GM21515 (cell line): ENCODE results near the gene SESN1.

Experiments
- ATAC-seq: cut with Tn5 transposase; IDR thresholded peaks from one replicate; pipeline ENCODE4 v1.9.1; 2021; ENCODE audit not compliant: unreplicated experiment

Gene SESN1

GRCh38 chr6:108966855-108967755 is 127.5 kb downstream of the SESN1 start:
- ATAC-seq: no peak

- ATAC-seq: no peak
These were observed 128.4 kb downstream of the SESN1 start for GRCh38 chr6:108966251-108966650.

- no peak for ATAC-seq
These were observed 132.7 kb downstream of the SESN1 start for GRCh38 chr6:108961985-108962384.

- no peak for ATAC-seq
These were observed 133.6 kb downstream of the SESN1 start for GRCh38 chr6:108961077-108961476.

DNA sequence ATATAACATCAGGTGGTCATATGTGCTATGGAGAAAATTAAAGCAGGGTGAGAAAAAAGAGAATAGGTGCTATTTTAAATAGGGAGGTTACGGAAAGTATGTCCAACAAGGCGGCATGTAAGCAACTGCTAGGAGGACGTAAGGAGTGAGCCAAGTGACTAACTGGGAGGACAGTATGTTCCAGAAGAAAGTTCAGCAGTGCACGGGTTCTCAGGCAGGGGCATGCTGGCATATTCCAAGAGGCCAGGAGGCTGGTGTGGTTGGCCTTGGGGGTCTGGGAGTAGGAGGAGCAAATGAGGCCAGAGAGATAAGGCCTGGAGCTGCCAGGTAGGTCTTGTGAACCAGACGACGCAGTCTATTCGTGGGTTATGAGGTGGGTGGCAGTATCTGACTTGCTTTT is 134.0 kb downstream of the SESN1 start:
- no peak for ATAC-seq

DNA sequence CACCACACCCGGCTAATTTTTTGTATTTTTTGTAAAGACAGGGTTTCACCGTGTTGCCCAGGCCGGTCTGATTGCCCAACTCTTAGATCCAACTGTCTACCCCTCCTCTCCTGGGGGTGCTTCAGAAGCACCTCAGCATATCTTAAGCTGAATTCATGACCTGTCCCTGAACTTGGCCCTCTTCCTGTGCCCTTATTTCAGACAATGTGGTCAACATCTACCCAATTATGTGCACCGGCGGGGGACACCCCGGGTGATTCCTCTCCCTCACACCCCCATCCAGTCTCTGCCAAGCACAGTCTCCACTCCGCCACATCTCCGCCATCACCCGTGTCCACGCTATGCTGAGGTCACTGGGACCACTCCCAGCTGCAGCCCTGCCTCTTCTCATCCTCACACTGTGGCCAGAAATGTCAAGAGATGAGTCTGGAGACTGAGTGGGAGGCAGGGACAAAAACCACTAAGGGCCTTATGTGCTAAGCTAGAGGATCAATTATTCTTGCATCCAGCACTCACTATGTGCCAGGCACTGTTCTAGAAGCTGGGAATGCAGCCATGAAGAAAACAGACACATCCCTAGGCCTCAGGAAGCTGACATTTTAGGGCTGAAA is 134.6 kb downstream of the SESN1 start:
- ATAC-seq: no peak

DNA sequence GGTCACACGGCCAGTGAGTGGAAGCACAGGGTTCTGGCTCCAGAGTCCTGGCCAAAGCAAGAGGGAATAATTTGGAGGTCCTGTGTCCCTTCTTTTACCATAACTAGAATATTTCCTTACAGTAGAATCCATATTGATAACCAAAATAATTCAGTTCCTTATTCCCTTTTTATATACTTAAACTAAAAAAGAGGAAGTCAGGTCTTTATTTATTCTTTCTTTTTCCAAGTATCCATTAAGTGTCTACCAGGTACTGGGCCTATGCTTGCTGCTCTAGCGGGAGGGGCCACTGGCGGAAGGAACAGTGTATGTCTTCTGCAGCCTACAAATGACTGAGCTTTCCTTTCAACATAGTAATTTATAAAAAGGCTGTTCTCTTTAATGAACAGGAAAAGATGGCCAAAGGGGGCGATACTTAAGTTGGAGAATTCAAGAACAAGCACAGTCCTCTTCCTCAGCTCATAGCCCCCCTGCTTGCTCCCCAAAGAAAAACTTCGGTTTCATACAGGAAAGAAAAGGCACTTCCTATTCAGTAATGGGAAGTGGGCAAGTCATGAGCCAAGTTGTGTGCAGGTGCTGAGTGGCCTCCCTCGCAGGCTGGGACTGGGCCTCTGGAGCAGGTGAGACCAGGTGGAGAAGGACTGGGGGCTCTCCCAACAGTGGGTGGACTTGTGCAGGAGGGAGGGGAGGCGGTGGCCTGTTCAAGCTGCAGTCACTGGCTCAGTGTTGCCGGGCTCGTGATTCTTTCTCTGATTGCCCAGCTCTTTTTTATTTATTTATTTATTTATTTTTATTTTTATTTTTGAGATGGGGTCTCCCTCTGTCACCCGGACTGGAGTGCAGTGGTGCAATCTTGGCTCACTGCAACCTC is 135.5 kb downstream of the SESN1 start:
- ATAC-seq: no peak

DNA sequence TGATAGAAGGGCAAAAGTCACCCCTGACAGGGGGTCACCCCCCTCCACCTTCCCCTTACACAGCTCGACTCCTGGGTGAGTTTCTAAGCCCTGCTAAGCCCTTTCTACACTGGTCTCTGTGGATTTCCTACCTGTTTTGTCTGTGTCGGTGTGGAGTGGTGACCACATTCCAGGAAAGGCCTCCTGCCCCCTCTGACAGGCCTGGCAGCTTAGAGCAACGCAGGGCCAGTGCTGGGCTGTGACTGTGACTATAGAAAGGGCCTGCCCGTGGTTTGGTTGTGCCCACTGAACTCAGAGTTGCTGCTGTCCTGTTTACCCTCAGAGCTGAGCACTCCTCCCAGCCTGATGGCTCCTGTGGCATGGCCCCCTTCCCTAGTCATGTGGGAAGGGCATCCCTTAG is 137.4 kb downstream of the SESN1 start:
- no peak for ATAC-seq

GRCh38 chr6:108955329-108955949 is 139.2 kb downstream of the SESN1 start:
- no peak for ATAC-seq

- ATAC-seq: no peak
These were observed 141.0 kb downstream of the SESN1 start for GRCh38 chr6:108953681-108954080.

- no peak for ATAC-seq
These were observed 141.7 kb downstream of the SESN1 start for GRCh38 chr6:108952776-108953486.

DNA sequence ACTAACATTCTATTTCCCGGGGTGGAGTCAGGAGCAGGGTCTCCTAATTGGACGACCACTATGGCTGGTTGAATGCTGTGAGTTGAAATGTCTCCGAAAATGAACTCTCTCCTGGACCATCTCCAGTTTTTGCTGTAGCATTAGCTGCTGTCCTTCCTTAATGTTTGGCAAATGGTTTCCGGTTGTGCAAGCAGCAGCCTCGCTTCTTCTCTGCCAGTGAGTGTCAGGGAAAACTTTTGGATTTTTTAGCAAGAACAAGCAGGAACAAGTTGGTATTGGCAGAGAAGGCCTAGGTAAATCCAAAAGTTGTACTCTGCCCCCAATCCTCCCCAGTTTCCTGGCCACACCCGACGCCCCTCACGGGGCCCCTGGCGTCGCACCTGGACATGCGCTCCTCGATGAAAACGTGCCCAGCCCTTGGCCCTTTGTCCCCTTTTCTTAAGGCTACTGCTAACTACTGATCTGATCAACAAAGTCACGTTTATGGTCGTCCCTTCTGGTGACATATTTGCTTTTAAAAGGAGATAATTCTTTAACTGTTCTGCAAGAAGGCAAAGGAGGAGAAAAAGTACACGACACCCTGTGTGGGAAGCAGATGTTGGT is 143.2 kb downstream of the SESN1 start:
- no peak for ATAC-seq

DNA sequence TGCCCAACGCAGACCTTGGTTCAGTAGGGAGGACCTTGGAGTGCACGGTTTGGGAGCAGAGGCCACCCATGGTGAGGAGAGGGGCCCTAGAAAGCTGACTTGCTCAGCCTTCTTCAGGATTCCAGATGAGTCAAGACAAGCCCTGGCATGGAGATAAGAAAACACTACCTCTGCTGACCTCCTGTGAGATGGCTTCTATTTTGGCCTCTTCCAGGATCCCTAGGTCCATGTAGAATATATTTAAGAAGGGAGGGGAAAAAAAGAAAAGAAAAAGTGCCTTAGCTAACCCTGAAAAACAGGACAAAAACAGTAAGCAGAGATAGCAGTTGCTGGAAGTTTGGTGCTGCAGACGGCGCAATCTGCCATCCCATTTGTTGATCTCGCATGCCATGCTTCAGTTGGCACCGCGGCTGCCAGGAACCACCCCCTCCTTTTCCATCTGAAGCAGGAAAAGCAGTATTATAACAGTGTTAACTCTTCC is 146.4 kb downstream of the SESN1 start:
- no peak for ATAC-seq

DNA sequence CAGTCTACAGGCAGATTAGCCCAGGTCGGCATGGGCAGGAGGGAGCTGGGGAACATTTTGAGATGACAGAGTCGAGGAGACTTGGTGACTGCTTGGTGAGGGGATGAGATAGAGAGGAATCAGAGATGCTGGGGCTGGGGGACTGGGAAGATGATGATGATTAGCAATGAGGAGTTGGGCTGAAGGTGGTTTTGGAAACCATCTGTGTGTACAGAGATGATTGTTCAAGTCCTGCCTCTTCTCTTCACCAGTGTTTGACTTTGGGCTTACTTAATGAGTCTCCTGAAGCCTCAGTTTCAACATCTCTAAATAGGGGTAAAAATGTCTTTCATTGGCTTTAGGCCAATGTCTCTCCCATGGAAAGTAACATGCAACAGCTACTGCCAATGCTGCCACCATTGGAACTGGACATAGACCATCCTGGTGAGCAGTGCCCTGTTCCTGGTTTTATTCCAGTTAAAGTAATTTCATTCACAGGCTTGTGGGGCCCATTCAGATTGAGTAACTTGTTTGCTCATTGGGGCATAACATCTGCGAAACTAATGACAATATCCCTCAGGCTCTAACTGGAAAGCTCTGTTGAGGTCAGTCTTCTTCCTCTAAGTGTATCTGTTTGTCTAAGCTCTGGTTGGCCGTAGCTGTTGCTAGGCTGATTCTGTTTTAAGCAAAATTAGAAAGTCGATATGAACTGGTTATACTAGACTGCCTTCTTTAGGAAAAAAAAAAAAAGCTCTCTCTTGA is 147.4 kb downstream of the SESN1 start:
- no peak for ATAC-seq

DNA sequence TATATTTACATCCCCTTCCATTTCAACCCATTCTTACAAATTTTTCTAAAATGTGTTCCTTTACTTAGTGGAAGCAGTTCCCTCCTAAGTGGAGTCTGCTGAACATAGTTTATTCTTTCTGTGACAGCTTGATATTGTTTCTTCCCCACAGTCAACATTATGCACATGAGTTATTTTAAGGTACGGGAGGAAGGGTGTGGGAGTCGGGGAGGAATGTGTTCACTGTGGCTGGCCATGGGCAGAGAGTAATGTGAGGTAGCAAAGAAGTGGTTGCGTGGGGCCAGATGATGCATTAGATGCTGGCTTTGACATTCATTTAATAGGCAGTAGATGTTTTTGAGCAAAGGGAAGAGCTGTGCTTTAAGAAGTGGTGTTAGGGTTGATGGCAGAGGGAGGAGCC is 148.0 kb downstream of the SESN1 start:
- no peak for ATAC-seq

DNA sequence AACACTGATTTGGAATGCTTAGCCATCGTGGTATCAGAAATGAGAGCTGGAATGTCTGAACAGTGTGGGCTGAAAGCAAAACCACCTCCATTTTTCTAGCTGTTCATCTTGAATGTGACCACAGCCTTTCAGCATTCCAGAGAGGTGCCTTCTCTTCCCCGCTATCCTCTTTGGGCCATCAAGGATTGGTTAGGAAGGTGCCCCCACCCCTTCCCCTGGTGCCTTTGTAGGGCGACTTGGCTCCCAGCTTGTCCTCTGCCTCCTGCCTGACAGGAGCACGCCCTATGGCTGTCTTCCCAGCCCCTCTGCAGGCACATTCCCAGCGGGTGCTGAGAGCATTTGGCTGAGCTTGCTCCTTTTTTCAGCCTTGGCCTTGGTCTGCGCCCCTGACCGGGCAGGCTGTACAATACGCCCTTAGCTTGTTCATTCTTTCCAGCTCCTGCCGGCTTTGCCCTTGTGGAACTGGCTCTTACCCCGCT is 148.9 kb downstream of the SESN1 start:
- ATAC-seq: no peak

DNA sequence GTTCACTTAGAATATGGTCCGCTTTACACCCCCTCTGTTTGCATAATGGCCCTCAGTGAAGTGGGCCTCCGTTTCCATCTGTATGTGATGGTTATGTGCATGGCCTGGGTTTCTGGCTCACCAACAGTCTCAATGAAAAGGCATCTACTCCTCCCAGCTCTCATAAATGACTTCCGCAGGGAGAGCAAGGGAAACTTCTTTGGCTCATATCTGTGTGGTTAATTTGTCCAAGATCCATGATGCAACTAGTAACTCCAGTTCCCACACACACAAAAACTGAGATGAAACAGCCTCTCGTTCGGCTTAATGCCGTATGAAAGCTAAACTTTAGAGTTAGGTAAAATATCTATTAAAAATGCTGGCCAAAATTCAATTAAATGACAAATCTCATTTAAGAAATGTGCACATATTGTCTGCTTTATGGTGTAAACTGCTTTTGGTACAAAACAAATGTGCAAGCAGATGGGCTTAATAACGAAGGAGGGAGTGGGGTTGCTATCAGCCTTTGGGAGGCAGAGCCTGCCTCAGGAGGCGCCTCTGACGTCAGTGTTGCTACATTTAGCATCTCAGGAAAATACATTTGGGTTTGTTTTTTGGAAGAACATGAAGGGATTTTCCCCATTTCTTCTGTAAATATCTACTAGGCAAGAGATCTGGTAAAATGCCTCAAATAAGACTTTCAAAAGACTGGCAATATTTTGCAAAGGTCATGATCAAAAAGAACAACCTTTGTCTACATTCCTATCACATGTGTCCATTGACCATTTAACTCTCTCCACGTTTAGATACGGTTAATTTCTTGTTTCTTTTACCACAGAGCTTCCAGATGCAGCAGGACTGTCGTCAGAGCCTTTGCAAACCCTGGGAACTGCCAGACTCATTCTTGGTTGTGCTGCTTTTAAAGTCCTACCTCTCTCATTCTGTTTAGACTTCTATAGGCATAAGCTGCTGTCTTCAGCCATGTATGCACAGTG is 149.7 kb downstream of the SESN1 start:
- ATAC-seq: no peak

- ATAC-seq: no peak
These were observed 150.6 kb downstream of the SESN1 start for GRCh38 chr6:108944071-108944470.
